Thyroid gland (tissue), 4 donors: Measurements from ENCODE around the gene VCP.

ENCODE experiments used
- POLR2A ChIP-seq, 2 donors: fragments of 450-650 bp; IDR thresholded peaks; one replicate each; pipeline ENCODE4 v1.6.1; 2017; ENCODE audit warnings: antibody characterized with exemption in 2 of 2, mild to moderate bottlenecking in 2 of 2, moderate library complexity in 1 of 2
- TF ChIP-seq, protein P1 (sequence below), 6 experiments: fragments of 200-600 bp in 3 of 6; fragments of 450-650 bp in 3 of 6; sonication (generic) in 3 of 6; IDR thresholded peaks; one replicate each; pipeline ENCODE4 v1.5.1; 2016 to 2019; ENCODE audit warnings: antibody characterized with exemption in 6 of 6, mild to moderate bottlenecking in 2 of 6, inconsistent platforms in 1 of 6, moderate library complexity in 1 of 6

DNA sequence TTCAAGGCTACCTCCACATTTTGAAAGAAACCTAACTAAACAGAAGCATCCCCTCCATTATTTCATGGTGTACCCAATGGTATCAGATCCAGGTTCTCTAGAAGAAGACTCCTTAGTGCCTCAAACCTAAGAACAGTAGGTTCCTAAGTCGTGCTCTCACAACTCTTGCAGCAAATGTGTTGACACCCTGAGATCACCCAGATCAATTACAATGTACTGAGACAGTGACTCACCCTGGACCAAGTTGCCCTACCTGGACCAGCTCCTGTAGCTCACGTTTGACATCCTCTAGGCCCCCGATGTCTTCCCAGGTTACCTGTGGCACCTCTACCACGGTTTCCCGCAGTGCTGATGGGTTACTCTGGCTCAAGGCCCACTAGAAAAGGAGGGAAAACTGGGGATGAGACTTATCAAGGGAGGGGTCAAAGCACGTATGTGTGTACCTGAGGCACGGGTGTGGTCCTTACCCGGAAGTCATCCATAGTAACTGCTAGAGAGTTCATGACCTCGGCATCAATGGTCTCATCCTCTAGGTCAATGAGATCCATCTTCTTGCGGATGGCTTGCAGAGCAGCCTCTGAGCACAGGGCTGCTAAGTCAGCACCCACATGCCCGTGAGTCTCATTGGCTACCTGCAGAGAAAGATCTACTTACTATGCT, 11.7 kb downstream of the VCP start:
- TF ChIP-seq, protein P1, sequence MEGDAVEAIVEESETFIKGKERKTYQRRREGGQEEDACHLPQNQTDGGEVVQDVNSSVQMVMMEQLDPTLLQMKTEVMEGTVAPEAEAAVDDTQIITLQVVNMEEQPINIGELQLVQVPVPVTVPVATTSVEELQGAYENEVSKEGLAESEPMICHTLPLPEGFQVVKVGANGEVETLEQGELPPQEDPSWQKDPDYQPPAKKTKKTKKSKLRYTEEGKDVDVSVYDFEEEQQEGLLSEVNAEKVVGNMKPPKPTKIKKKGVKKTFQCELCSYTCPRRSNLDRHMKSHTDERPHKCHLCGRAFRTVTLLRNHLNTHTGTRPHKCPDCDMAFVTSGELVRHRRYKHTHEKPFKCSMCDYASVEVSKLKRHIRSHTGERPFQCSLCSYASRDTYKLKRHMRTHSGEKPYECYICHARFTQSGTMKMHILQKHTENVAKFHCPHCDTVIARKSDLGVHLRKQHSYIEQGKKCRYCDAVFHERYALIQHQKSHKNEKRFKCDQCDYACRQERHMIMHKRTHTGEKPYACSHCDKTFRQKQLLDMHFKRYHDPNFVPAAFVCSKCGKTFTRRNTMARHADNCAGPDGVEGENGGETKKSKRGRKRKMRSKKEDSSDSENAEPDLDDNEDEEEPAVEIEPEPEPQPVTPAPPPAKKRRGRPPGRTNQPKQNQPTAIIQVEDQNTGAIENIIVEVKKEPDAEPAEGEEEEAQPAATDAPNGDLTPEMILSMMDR (IDR thresholded peaks at IDR 0.05), result no peak
- TF ChIP-seq POLR2A (IDR thresholded peaks at IDR 0.05), result no peak
